ENCODE measurements around the gene KIF26B. TPM values are rescaled to one million over a fixed set of nuclear protein-coding genes. Genes with fewer than 3 reads are reported as not detected.

The KIF26B gene
- total and polyA plus RNA-seq, 7 donors: 0.01 to 0.32 (median 0.06) TPM

DNA sequence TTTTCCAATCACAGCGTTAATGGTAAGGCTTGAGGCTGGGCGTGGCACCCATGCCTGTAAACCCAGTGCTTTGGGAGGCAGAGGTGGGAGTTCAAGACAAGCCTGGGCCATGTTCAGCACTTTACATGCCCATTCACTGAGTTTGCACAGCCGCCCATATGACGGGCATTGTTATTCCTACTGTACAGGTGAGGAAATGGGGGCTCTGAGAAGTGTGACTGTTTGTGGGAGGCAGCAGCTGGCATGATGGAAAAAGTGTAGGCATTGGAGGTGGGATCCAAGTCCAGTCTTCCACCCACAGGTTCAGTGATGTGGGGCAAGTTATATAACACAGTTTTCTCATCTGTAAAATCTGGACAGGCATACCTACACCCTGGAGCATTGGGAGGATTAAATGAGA is 445.9 kb downstream of the KIF26B start:
- no peak for ATAC-seq
- Histone ChIP-seq H3K4me1 (no peaks in the 10 kb centered on the region), H3K27ac (no peak overlapping the region), H3K27me3 (ENCODE audit: insufficient read depth in 3 of 3, low read length in 2 of 3) (no peaks in the 10 kb centered on the region), H3K4me3 (no peak overlapping the region), H3K36me3 (ENCODE audit: insufficient read depth in 1 of 2, low read depth in 1 of 2) (no peaks in the 10 kb centered on the region), H3K9me3 (no peaks in the 10 kb centered on the region)
- 96 to 98% (median 97%) methylated on average over 4 of the region's 4 CpGs for WGBS, 3 donors
- no peak for DNase-seq
- TF ChIP-seq, protein P1, sequence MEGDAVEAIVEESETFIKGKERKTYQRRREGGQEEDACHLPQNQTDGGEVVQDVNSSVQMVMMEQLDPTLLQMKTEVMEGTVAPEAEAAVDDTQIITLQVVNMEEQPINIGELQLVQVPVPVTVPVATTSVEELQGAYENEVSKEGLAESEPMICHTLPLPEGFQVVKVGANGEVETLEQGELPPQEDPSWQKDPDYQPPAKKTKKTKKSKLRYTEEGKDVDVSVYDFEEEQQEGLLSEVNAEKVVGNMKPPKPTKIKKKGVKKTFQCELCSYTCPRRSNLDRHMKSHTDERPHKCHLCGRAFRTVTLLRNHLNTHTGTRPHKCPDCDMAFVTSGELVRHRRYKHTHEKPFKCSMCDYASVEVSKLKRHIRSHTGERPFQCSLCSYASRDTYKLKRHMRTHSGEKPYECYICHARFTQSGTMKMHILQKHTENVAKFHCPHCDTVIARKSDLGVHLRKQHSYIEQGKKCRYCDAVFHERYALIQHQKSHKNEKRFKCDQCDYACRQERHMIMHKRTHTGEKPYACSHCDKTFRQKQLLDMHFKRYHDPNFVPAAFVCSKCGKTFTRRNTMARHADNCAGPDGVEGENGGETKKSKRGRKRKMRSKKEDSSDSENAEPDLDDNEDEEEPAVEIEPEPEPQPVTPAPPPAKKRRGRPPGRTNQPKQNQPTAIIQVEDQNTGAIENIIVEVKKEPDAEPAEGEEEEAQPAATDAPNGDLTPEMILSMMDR (IDR thresholded peaks at IDR 0.05): no peak
- intact Hi-C loops (cut with DNase I): no loop called here

DNA sequence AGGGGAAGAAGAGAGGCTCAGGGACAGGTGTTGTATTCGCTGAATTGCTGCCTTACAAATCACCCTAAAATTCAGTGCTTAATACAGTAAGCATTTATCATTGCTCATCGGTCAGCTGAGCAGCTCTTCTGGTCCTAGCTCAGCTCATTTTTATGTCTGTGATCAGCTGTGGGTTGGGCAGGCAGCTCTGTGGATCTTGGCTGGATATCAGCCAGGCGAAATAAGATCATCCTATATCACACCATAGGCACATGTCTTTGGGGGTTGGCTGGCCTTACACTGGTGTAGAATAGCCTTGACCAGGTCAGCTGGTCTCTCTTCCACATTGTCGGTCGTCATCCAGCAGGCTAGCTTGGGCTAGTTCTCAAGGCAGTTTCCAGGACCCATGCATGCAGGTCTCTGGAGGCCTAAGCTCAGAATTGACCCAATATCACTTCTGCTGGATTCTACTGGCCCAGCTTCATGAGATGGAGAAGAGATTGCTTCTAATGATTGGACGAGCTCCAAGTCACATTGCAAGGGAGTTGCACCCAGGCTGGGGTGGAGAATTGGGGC is 448.6 kb downstream of the KIF26B start:
- ATAC-seq (no peak), DNase-seq (no peak)
- no peaks in the 10 kb centered on the region for H3K9me3 ChIP-seq
- no peaks in the 10 kb centered on the region for H3K36me3 ChIP-seq (ENCODE audit: insufficient read depth in 1 of 2, low read depth in 1 of 2)
- no peak overlapping the region for H3K27ac ChIP-seq
- H3K27me3 ChIP-seq (ENCODE audit: insufficient read depth in 3 of 3, low read length in 2 of 3): peaks cover 0 to 2% (median 0%) of the 10 kb centered on the region in 3 donors
- 82 to 87% (median 85%) methylated on average over 6 of the region's 6 CpGs for WGBS, 3 donors
- H3K4me1 ChIP-seq: no peaks in the 10 kb centered on the region
- intact Hi-C loops (cut with DNase I): no loop called here
- TF ChIP-seq, protein P1 (IDR thresholded peaks at IDR 0.05): no peak
- H3K4me3 ChIP-seq: no peak overlapping the region

DNA sequence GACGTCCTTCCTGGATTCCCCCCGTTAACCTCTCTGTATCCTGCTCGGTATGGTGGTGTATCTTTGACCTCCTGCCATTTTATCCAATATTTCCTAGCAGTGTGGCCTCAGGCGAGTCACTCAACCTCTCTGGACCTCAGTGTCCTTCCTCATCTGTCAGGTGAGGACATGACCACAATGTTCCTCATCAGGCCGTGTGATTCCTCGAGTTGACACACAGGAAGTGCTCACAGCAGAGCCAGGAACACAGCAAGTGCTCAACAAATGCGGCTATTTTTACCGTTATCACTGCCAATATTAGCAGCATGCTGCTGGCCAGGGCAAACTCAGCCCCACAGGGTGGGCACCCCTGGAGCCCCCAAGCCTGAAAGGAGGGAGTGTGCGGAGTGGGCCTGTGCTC is 450.2 kb downstream of the KIF26B start:
- WGBS, 3 donors: 68 to 75% (median 71%) methylated on average over 9 of the region's 9 CpGs
- H3K9me3 ChIP-seq: no peaks in the 10 kb centered on the region
- no peaks in the 10 kb centered on the region for H3K36me3 ChIP-seq (ENCODE audit: insufficient read depth in 1 of 2, low read depth in 1 of 2)
- H3K4me3 ChIP-seq: no peak overlapping the region
- TF ChIP-seq, protein P1 (IDR thresholded peaks at IDR 0.05): no peak
- no peaks in the 10 kb centered on the region for H3K4me1 ChIP-seq
- intact Hi-C loops (cut with DNase I): no loop called here
- H3K27me3 ChIP-seq (ENCODE audit: insufficient read depth in 3 of 3, low read length in 2 of 3): peaks cover 0 to 2% (median 0%) of the 10 kb centered on the region in 3 donors
- H3K27ac ChIP-seq: no peak overlapping the region
- DNase-seq (no peak), ATAC-seq (no peak)

DNA sequence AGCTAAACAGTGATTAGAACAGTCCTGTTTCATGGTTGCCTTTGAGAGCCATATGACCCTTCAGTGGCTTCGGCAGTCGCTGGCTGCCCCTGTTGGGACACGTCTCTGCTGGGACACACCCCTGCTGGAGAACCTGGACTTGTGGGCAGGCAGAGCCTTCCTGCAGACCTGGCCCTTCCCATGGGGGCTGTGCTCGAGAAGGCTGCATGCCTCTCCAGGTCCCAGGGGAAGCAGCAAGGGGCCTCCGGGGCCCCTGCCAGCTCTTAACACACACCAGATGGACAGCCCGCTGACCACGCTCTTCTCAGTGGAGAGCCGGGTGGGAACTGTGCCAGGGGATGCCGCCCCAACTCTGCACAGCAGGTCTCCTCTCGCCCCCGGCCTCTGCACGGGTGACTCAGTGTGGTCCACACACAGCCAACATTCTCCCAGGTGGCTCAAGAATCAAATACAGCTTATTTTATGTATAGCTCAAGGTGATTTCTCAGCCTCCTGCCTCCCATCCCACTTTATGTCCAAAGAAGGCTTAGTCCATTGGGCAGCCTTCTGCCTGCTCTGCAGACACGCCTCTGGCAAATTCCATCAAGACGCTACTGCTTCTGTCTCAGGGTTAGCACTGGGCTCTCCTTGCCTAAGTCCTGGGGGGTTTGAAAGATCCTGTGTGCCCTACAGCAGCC is 450.8 kb downstream of the KIF26B start:
- Histone ChIP-seq H3K36me3 (ENCODE audit: insufficient read depth in 1 of 2, low read depth in 1 of 2) (no peaks in the 10 kb centered on the region), H3K27me3 (ENCODE audit: insufficient read depth in 3 of 3, low read length in 2 of 3) (peaks cover 0 to 2% (median 0%) of the 10 kb centered on the region in 3 donors), H3K4me3 (no peak overlapping the region), H3K9me3 (no peaks in the 10 kb centered on the region), H3K4me1 (no peaks in the 10 kb centered on the region), H3K27ac (no peak overlapping the region)
- TF ChIP-seq, protein P1 (IDR thresholded peaks at IDR 0.05): no peak
- intact Hi-C loops (cut with DNase I): no loop called here
- no peak for ATAC-seq
- DNase-seq: no peak
- WGBS, 3 donors: 26 to 41% (median 30%) methylated on average over 14 of the region's 14 CpGs
